Skeletal muscle tissue (tissue), 4 donors: Measurements from ENCODE around the gene TOMT. TPM values are rescaled to one million over a fixed set of nuclear protein-coding genes. Genes with fewer than 3 reads are reported as not detected.
"Not testable (repeated sequence)": the region's sequence is repeated elsewhere in the genome, so short reads cannot be mapped to it uniquely, and the experiment has no call there.

Experiments
- H3K27ac ChIP-seq: one replicate; pipeline ENCODE4 v1.7.0; 2013; ENCODE audit warnings: mild to moderate bottlenecking, low read depth, low read length, inconsistent platforms
- H3K27me3 ChIP-seq, 3 donors: one replicate each; pipeline ENCODE4 v1.7.0; 2013; ENCODE audit warnings: low read length in 3 of 3; ENCODE audit not compliant: control insufficient read depth in 3 of 3, insufficient read depth in 3 of 3
- H3K36me3 ChIP-seq, 3 donors: one replicate each; pipeline ENCODE4 v1.7.0; 2013; ENCODE audit warnings: low read length in 3 of 3; ENCODE audit not compliant: control insufficient read depth in 3 of 3, insufficient read depth in 3 of 3
- H3K4me1 ChIP-seq, 3 donors: one replicate each; pipeline ENCODE4 v1.7.0; 2013; ENCODE audit warnings: low read length in 3 of 3, mild to moderate bottlenecking in 3 of 3; ENCODE audit not compliant: control insufficient read depth in 3 of 3, insufficient read depth in 3 of 3
- H3K4me3 ChIP-seq, 3 donors: one replicate each; pipeline ENCODE4 v1.7.0; 2013; ENCODE audit warnings: low read length in 3 of 3
- H3K9ac ChIP-seq, 3 donors: one replicate each; pipeline ENCODE4 v1.7.0; 2013; ENCODE audit warnings: low read length in 3 of 3, mild to moderate bottlenecking in 3 of 3, moderate library complexity in 2 of 3, low read depth in 1 of 3
- H3K9me3 ChIP-seq, 3 donors: one replicate each; pipeline ENCODE4 v1.7.0; 2013; ENCODE audit warnings: low read length in 3 of 3; ENCODE audit not compliant: control insufficient read depth in 3 of 3
- total RNA-seq: library from RNA; depleted of rRNA; stranded (reverse); fragments of >200 nt; gene quantifications from one replicate; pipeline ENCODE4 v1.2.3, GENCODE V29; 2014
- donor health status: Osteomylitis.

Gene TOMT
- total RNA-seq, 1 donor from 2014 or later, result not detected

- H3K9me3 ChIP-seq, result no peaks in the 10 kb centered on the region
- no peak overlapping the region for H3K27ac ChIP-seq
- no peak overlapping the region for H3K9ac ChIP-seq
- peaks cover 0 to 6% (median 0%) of the 10 kb centered on the region in 3 donors for H3K27me3 ChIP-seq
- H3K36me3 ChIP-seq, result no peaks in the 10 kb centered on the region
- no peaks in the 10 kb centered on the region for H3K4me1 ChIP-seq
- H3K4me3 ChIP-seq, result no peak overlapping the region
These were observed 15.2 kb downstream of the TOMT start for GRCh38 chr11:72120930-72121329.

DNA sequence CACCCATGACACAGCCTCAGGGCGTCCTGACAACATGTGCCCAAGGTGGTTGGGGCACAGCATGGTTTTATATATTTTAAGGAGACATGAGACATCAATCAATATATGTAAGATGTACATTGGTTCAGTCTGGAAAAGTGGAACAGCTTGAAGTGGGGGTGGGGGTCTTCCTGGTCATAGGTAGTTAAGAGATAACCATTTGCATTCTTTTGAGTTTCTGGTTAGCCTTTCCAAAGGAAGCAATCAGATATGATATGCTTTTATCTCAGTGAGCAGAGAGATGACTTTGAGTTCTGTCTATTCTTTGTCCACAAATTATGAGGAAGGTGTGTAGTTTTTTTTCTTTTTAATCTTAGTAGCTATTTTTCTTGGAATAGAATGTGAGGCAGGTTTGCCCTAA is 16.9 kb downstream of the TOMT start:
- Histone ChIP-seq H3K27ac (no peak overlapping the region), H3K36me3 (no peaks in the 10 kb centered on the region), H3K27me3 (peaks cover 0 to 3% (median 0%) of the 10 kb centered on the region in 3 donors), H3K4me1 (no peaks in the 10 kb centered on the region), H3K4me3 (no peak overlapping the region), H3K9ac (no peak overlapping the region), H3K9me3 (no peaks in the 10 kb centered on the region)

- Histone ChIP-seq H3K27ac (no peak overlapping the region), H3K4me1 (no peaks in the 10 kb centered on the region), H3K27me3 (peaks cover 0 to 3% (median 0%) of the 10 kb centered on the region in 3 donors), H3K9ac (no peak overlapping the region), H3K4me3 (no peak overlapping the region), H3K36me3 (no peaks in the 10 kb centered on the region), H3K9me3 (no peaks in the 10 kb centered on the region)
These were observed 17.5 kb downstream of the TOMT start for GRCh38 chr11:72123117-72123653.

- no peak overlapping the region for H3K27ac ChIP-seq
- H3K4me3 ChIP-seq, result no peak overlapping the region
- H3K36me3 ChIP-seq, result no peaks in the 10 kb centered on the region
- H3K9me3 ChIP-seq, result no peaks in the 10 kb centered on the region
- H3K27me3 ChIP-seq, result peaks cover 0 to 3% (median 0%) of the 10 kb centered on the region in 3 donors
- no peaks in the 10 kb centered on the region for H3K4me1 ChIP-seq
- H3K9ac ChIP-seq, result no peak overlapping the region
These were observed 18.3 kb downstream of the TOMT start for GRCh38 chr11:72124046-72124445.

DNA sequence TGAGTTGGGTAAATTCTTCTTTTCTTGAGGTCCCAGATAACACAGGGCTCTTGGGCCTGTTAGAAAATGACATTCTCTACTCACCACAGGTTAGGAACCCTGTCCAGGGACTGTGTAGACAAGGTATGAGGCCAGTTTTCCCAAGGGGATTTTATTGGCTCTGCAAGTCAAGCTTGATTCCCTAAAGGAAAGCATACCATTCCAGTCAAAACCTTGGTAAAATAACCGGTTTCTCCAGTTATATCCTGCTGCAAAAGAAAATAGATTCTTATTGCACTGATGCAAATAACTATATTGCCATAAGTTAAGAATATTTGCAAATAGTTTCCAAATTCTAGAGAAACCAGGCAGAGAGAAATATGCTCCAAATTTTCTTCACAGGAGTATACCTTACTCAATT is 20.2 kb downstream of the TOMT start:
- Histone ChIP-seq H3K27me3 (no peaks in the 10 kb centered on the region), H3K27ac (no peak overlapping the region), H3K4me1 (no peaks in the 10 kb centered on the region), H3K9ac (no peak overlapping the region), H3K36me3 (no peaks in the 10 kb centered on the region), H3K4me3 (no peak overlapping the region), H3K9me3 (no peaks in the 10 kb centered on the region)

DNA sequence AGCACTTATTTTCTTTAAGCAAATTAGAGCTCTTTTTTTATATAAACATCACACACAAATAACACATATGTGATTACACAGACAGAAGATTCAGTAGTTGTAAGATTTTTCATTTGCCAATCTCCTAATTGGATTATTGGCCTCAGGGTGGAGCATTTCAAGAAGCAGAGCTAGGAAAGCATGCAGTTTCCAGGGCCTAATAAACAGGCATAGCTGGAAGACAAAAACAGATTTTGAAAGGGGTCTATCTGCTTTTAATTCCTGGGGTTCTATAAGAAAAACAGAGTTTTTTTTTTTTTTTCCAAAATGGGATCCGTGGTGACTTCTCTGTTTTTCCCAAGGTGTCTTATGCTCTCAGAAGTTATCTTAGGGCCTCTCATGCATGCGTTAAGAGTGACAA is 22.2 kb downstream of the TOMT start:
- H3K27ac ChIP-seq, result no peak overlapping the region

GRCh38 chr11:72129381-72129780 is 23.7 kb downstream of the TOMT start:
- H3K27ac ChIP-seq, result no peak overlapping the region
- no peaks in the 10 kb centered on the region for H3K27me3 ChIP-seq
- H3K9me3 ChIP-seq, result no peaks in the 10 kb centered on the region
- no peaks in the 10 kb centered on the region for H3K36me3 ChIP-seq
- H3K9ac ChIP-seq, result no peak overlapping the region
- H3K4me3 ChIP-seq, result no peak overlapping the region
- H3K4me1 ChIP-seq, result no peaks in the 10 kb centered on the region

More for the DNA sequence above, 22.2 kb downstream of the TOMT start:
- Histone ChIP-seq H3K4me1 (no peaks in the 10 kb centered on the region), H3K9me3 (no peaks in the 10 kb centered on the region), H3K4me3 (no peak overlapping the region), H3K36me3 (no peaks in the 10 kb centered on the region), H3K27me3 (no peaks in the 10 kb centered on the region), H3K9ac (no peak overlapping the region)

- Histone ChIP-seq H3K4me3 (no peak overlapping the region), H3K9me3 (no peaks in the 10 kb centered on the region), H3K27ac (no peak overlapping the region), H3K27me3 (no peaks in the 10 kb centered on the region), H3K9ac (no peak overlapping the region), H3K4me1 (no peaks in the 10 kb centered on the region), H3K36me3 (no peaks in the 10 kb centered on the region)
These were observed 26.9 kb downstream of the TOMT start for GRCh38 chr11:72132646-72133045.

GRCh38 chr11:72135473-72135872 is 29.7 kb downstream of the TOMT start, which contains the start of gene FOLR3:
Gene FOLR3 (plus strand): TSS chr11:72135725. CDS start chr11:72135953, 228 bp downstream.
- H3K4me1 ChIP-seq, H3K9ac ChIP-seq, H3K27ac ChIP-seq, H3K9me3 ChIP-seq, H3K4me3 ChIP-seq, H3K27me3 ChIP-seq, H3K36me3 ChIP-seq: not testable (repeated sequence)

GRCh38 chr11:72135891-72136683 is 30.4 kb downstream of the TOMT start:
- Histone ChIP-seq H3K4me3 (no peak overlapping the region), H3K9me3 (no peaks in the 10 kb centered on the region), H3K27ac (no peak overlapping the region), H3K36me3 (no peaks in the 10 kb centered on the region), H3K27me3 (no peaks in the 10 kb centered on the region), H3K9ac (no peak overlapping the region), H3K4me1 (no peaks in the 10 kb centered on the region)
